Upper lobe of left lung (tissue), 6 donors: ENCODE results near the gene S100A4. TPM values are rescaled to one million over a fixed set of nuclear protein-coding genes. Genes with fewer than 3 reads are reported as not detected.
A peak's percentile ranks its signal among the peaks of the same experiment; 100 is the strongest.

Experiments
- ATAC-seq, 2 donors: fragments of 200-7000 bp; cut with Tn5 transposase; one replicate each; pipeline ENCODE4 v1.9.1; 2022; ENCODE audit warnings: mild to moderate bottlenecking in 2 of 2, moderate library complexity in 2 of 2; ENCODE audit not compliant: low FRiP score in 2 of 2
- DNase-seq, 2 donors: peaks; one replicate each; pipeline ENCODE4 v3.0.0-alpha.2; 2019 to 2020
- H3K27ac ChIP-seq, 4 donors: fragments of 200-600 bp; sonication (generic); one replicate each; pipeline ENCODE4 v1.5.1; 2016 to 2019
- H3K27me3 ChIP-seq, 4 donors: fragments of 200-600 bp; sonication (generic); one replicate each; pipeline ENCODE4 v1.5.1; 2017 to 2019
- H3K36me3 ChIP-seq, 4 donors: fragments of 200-600 bp; sonication (generic); one replicate each; pipeline ENCODE4 v1.5.1; 2016 to 2019
- H3K4me1 ChIP-seq, 4 donors: fragments of 200-600 bp; sonication (generic); one replicate each; pipeline ENCODE4 v1.5.1; 2018 to 2019
- H3K4me3 ChIP-seq, 4 donors: fragments of 200-600 bp; sonication (generic); one replicate each; pipeline ENCODE4 v1.5.1; 2017 to 2019; ENCODE audit warnings: mild to moderate bottlenecking in 2 of 4, moderate library complexity in 1 of 4
- H3K9me3 ChIP-seq, 4 donors: fragments of 200-600 bp; sonication (generic); one replicate each; pipeline ENCODE4 v1.5.1; 2018 to 2019
- CTCF ChIP-seq, 6 experiments: fragments of 450-650 bp in 4 of 6; fragments of 200-600 bp in 2 of 6; sonication (generic) in 2 of 6; IDR thresholded peaks; one replicate each; pipeline ENCODE4 v1.5.1; 2016 to 2019; ENCODE audit warnings: antibody characterized with exemption in 6 of 6
- EP300 ChIP-seq, 4 donors: sonication (generic); formaldehyde crosslinking; IDR thresholded peaks; one replicate each; pipeline ENCODE4 v1.5.1; 2017; ENCODE audit warnings: antibody characterized with exemption in 4 of 4, control low read depth in 2 of 4
- POLR2A ChIP-seq, 4 donors: fragments of 450-650 bp; IDR thresholded peaks; one replicate each; pipeline ENCODE4 v1.5.1; 2016 to 2017; ENCODE audit warnings: antibody characterized with exemption in 4 of 4, mild to moderate bottlenecking in 2 of 4
- POLR2AphosphoS5 ChIP-seq, 2 donors: sonication (generic); formaldehyde crosslinking; IDR thresholded peaks; one replicate each; pipeline ENCODE4 v1.5.1; 2017; ENCODE audit warnings: antibody characterized with exemption in 2 of 2
- WGBS, 2 donors: methylation state at CpG; one replicate each; pipeline ENCODE4 v1.1.5; 2017 to 2018; 5-methylcytosine and 5-hydroxymethylcytosine counted together
- total RNA-seq, 6 donors: library from RNA; depleted of rRNA in 4 of 6; stranded (reverse); fragments of >200 nt in 4 of 6; gene quantifications; one replicate each; pipeline versions ENCODE4 v1.1.0 to v1.2.1, GENCODE V29; 2016 to 2021
- donor health status: DM: no; HTN: no; CAD: no; lungs with moderate emphysema.
- donor health status: DM: no; HTN: yes; CAD: no; lungs with severe emphysema.

Gene S100A4
- total RNA-seq, 6 donors from 2014 or later: 234 to 983 (median 633) TPM

GRCh38 chr1:153513023-153513422 is 32.6 kb downstream of the S100A4 start:
- H3K27ac ChIP-seq: no peak overlapping the region
- H3K4me1 ChIP-seq: peaks cover 13 to 22% (median 17%) of the 10 kb centered on the region in 4 donors
- DNase-seq (no peak), ATAC-seq (no peak)
- TF ChIP-seq CTCF (IDR thresholded peaks at IDR 0.05): no peak
- no peak for TF ChIP-seq POLR2A (IDR thresholded peaks at IDR 0.05)
- TF ChIP-seq POLR2AphosphoS5 (IDR thresholded peaks at IDR 0.05): no peak
- no peak for TF ChIP-seq EP300 (IDR thresholded peaks at IDR 0.05)
- 66 to 81% methylated on average over 2 to 3 of the region's 3 CpGs for WGBS, 2 donors
- H3K9me3 ChIP-seq: no peaks in the 10 kb centered on the region
- H3K4me3 ChIP-seq: no peak overlapping the region
- no peaks in the 10 kb centered on the region for H3K27me3 ChIP-seq
- H3K36me3 ChIP-seq: no peaks in the 10 kb centered on the region

- Histone ChIP-seq H3K9me3 (no peaks in the 10 kb centered on the region), H3K4me1 (peaks cover 10 to 19% (median 13%) of the 10 kb centered on the region in 4 donors), H3K4me3 (no peak overlapping the region), H3K36me3 (no peaks in the 10 kb centered on the region), H3K27me3 (no peaks in the 10 kb centered on the region), H3K27ac (no peak overlapping the region)
- DNase-seq (peak; percentile 64 to 88), ATAC-seq (peak; percentile 82 to 86)
- TF ChIP-seq POLR2A (IDR thresholded peaks at IDR 0.05) (no peak), POLR2AphosphoS5 (IDR thresholded peaks at IDR 0.05) (peak in 1 of 2 donors; percentile 20), CTCF (IDR thresholded peaks at IDR 0.05) (peak; percentile 84 to 92 (median 86)), EP300 (IDR thresholded peaks at IDR 0.05) (no peak)
- WGBS, 2 donors: 3% methylated on average over 7 of the region's 7 CpGs; no CpG with 5 or more reads in 1 of the 2 donors
These were observed 34.6 kb downstream of the S100A4 start for GRCh38 chr1:153510984-153511410.

- H3K9me3 ChIP-seq: no peaks in the 10 kb centered on the region
- H3K4me1 ChIP-seq: peaks cover 0 to 8% (median 2%) of the 10 kb centered on the region in 4 donors
- H3K4me3 ChIP-seq: no peak overlapping the region
- H3K27me3 ChIP-seq: no peaks in the 10 kb centered on the region
- peak in 1 of 2 donors; percentile 51 for DNase-seq
- TF ChIP-seq POLR2A (IDR thresholded peaks at IDR 0.05) (no peak), POLR2AphosphoS5 (IDR thresholded peaks at IDR 0.05) (no peak), CTCF (IDR thresholded peaks at IDR 0.05) (peak; percentile 50 to 68 (median 60)), EP300 (IDR thresholded peaks at IDR 0.05) (no peak)
- no peaks in the 10 kb centered on the region for H3K36me3 ChIP-seq
- no peak for ATAC-seq
- H3K27ac ChIP-seq: no peak overlapping the region
- WGBS, 2 donors: 53 to 64% methylated on average over 4 of the region's 4 CpGs
These were observed 35.8 kb downstream of the S100A4 start for GRCh38 chr1:153509729-153510354.

GRCh38 chr1:153509036-153509435 is 36.6 kb downstream of the S100A4 start:
- no peak for TF ChIP-seq EP300 (IDR thresholded peaks at IDR 0.05)
- no peak for TF ChIP-seq CTCF (IDR thresholded peaks at IDR 0.05)
- TF ChIP-seq POLR2A (IDR thresholded peaks at IDR 0.05): no peak
- TF ChIP-seq POLR2AphosphoS5 (IDR thresholded peaks at IDR 0.05): no peak
- DNase-seq (no peak), ATAC-seq (no peak)
- Histone ChIP-seq H3K4me3 (no peak overlapping the region), H3K9me3 (no peaks in the 10 kb centered on the region), H3K36me3 (no peaks in the 10 kb centered on the region), H3K4me1 (peaks cover 0 to 8% (median 2%) of the 10 kb centered on the region in 4 donors), H3K27ac (no peak overlapping the region), H3K27me3 (no peaks in the 10 kb centered on the region)
- WGBS, 2 donors: 91 to 97% methylated on average over 3 of the region's 3 CpGs
